Regular cardiac myocyte (primary cell): ENCODE measurements around the gene ASTE1. TPM values are rescaled to one million over a fixed set of nuclear protein-coding genes. Genes with fewer than 3 reads are reported as not detected.

Source experiments
- total RNA-seq: library from RNA; depleted of rRNA; stranded (reverse); fragments of >200 nt; gene quantifications from 2 replicates; pipeline ENCODE4 v1.2.3, GENCODE V29; 2014

The ASTE1 gene, protein sequence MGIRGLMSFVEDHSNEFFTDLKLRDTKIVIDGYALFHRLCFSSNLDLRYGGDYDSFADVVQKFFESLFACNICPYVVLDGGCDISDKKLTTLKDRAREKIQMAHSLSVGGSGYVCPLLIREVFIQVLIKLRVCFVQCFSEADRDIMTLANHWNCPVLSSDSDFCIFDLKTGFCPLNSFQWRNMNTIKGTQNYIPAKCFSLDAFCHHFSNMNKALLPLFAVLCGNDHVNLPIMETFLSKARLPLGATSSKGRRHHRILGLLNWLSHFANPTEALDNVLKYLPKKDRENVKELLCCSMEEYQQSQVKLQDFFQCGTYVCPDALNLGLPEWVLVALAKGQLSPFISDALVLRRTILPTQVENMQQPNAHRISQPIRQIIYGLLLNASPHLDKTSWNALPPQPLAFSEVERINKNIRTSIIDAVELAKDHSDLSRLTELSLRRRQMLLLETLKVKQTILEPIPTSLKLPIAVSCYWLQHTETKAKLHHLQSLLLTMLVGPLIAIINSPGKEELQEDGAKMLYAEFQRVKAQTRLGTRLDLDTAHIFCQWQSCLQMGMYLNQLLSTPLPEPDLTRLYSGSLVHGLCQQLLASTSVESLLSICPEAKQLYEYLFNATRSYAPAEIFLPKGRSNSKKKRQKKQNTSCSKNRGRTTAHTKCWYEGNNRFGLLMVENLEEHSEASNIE
- 6.5 and 7.3 TPM in 2 replicates for total RNA-seq

DNA sequence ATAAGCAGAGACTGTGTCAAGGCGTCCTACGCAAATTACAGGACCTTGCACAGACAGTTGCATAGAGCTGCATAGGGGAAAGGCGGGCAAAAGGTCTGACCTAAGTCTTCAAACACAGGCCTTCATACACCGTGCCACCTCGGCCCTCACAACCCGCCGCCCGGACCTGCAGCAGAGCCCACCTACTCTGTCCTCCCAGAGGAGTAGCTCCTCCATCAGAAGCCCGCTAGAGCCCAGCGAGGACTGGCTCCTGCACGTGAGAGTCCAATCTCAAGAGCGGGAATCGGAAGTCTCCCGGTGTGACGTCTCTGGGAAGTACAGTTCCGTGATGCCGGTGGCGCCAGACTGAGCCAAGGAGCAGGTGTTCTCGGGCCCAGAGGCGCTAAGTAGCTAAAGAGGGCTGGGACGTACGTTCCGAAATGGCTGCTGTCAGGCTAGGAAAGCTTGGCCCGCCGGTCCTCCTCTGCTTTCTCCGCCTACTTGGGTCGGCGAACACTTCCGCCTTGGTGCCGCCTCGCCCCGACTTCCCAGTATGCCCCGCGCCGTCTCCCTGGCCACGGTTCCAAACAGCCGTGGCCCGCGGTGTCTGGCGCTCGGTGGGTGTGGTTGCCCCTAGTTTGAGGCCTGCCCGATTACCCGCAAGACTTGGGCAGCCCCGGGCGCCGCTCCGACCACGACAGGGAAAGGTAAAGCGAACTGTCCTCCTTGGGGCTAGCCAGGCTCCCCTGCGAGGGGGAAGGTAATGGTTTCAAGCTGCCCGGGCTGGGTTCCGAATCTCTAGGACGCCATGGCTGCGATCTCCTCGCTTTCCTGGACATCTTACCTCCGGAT is at the start of gene ASTE1, which contains the start of gene NEK11:
TSS of gene ASTE1 (minus strand) at position 505 of the 831 bp plus-strand sequence. CDS start 1,519 bp downstream, outside the sequence.
TSS of gene NEK11 (plus strand) at position 557 of the 831 bp plus-strand sequence. CDS start 2,832 bp downstream, outside the sequence.

Other genes with a start within 250 kb of the ASTE1 start
- 179 and 196 TPM in 2 replicates for gene ATP2C1, start 132.7 kb downstream of the ASTE1 start, total RNA-seq
- 4.2 and 7.6 TPM in 2 replicates for gene NEK11, start 52 bp upstream of the ASTE1 start, total RNA-seq